H9 (cell line): ENCODE data around the gene TPM3. TPM values are rescaled to one million over a fixed set of nuclear protein-coding genes. Genes with fewer than 3 reads are reported as not detected.

Experiments used
- DNase-seq: peaks from one replicate; pipeline ENCODE4 v3.0.0-alpha.2; 2017
- H2AFZ ChIP-seq: one replicate; pipeline ENCODE4 v1.6.1; 2013; ENCODE audit warnings: mild to moderate bottlenecking, low read length, control low read depth, moderate library complexity
- H2AK5ac ChIP-seq: 2 replicates; pipeline ENCODE4 v1.6.1; 2013; ENCODE audit warnings: low read length, control low read depth, mixed read lengths; ENCODE audit not compliant: insufficient read length
- H2BK120ac ChIP-seq: one replicate; pipeline ENCODE4 v1.6.1; 2013; ENCODE audit warnings: low read depth, mild to moderate bottlenecking, low read length, control low read depth, inconsistent platforms; ENCODE audit not compliant: poor library complexity, severe bottlenecking
- H2BK12ac ChIP-seq: 2 replicates; pipeline ENCODE4 v1.6.1; 2013; ENCODE audit warnings: low read length, control low read depth, mixed read lengths, low read depth; ENCODE audit not compliant: insufficient read length
- H2BK15ac ChIP-seq: 2 replicates; pipeline ENCODE4 v1.6.1; 2013; ENCODE audit warnings: low read depth, low read length, control low read depth
- H2BK20ac ChIP-seq: one replicate; pipeline ENCODE4 v1.6.1; 2013; ENCODE audit warnings: low read depth, mild to moderate bottlenecking, low read length, control low read depth, inconsistent platforms; ENCODE audit not compliant: poor library complexity, severe bottlenecking
- H2BK5ac ChIP-seq: 2 replicates; pipeline ENCODE4 v1.6.1; 2013; ENCODE audit warnings: low read length, control low read depth, mixed read lengths; ENCODE audit not compliant: insufficient read length
- H3K14ac ChIP-seq: 2 replicates; pipeline ENCODE4 v1.6.1; 2013; ENCODE audit warnings: low read length, control low read depth; ENCODE audit not compliant: insufficient read depth
- H3K18ac ChIP-seq: 2 replicates; pipeline ENCODE4 v1.6.1; 2013; ENCODE audit warnings: low read depth, mild to moderate bottlenecking, mixed read lengths, low read length, control low read depth; ENCODE audit not compliant: insufficient read length
- H3K23ac ChIP-seq: 2 replicates; pipeline ENCODE4 v1.6.1; 2013; ENCODE audit warnings: low read length, control low read depth, mixed read lengths, low read depth; ENCODE audit not compliant: insufficient read length
- H3K23me2 ChIP-seq: 2 replicates; pipeline ENCODE4 v1.6.1; 2013; ENCODE audit warnings: low read depth, mild to moderate bottlenecking, mixed read lengths, low read length, control low read depth; ENCODE audit not compliant: insufficient read length, poor library complexity, severe bottlenecking
- H3K27ac ChIP-seq: 2 replicates; pipeline ENCODE4 v1.5.1; 2013; ENCODE audit warnings: low read length, control low read depth, mixed read lengths, low read depth; ENCODE audit not compliant: insufficient read length
- H3K27me3 ChIP-seq: 2 replicates; pipeline ENCODE4 v1.6.1; 2013; ENCODE audit warnings: low read length, control low read depth, inconsistent platforms; ENCODE audit not compliant: insufficient read depth
- H3K4ac ChIP-seq: 2 replicates; pipeline ENCODE4 v1.6.1; 2013; ENCODE audit warnings: low read depth, mild to moderate bottlenecking, control low read depth, inconsistent platforms, low read length, moderate library complexity
- H3K4me1 ChIP-seq: 2 replicates; pipeline ENCODE4 v1.6.1; 2013; ENCODE audit warnings: low read length, control low read depth, inconsistent platforms; ENCODE audit not compliant: insufficient read depth
- H3K4me2 ChIP-seq: 2 replicates; pipeline ENCODE4 v1.6.1; 2013; ENCODE audit warnings: low read length, control low read depth, mixed read lengths; ENCODE audit not compliant: insufficient read length, insufficient read depth
- H3K56ac ChIP-seq: 2 replicates; pipeline ENCODE4 v1.6.1; 2013; ENCODE audit warnings: low read depth, mild to moderate bottlenecking, mixed read lengths, low read length, control low read depth; ENCODE audit not compliant: insufficient read length
- H3K79me1 ChIP-seq: 2 replicates; pipeline ENCODE4 v1.6.1; 2013; ENCODE audit warnings: low read depth, mild to moderate bottlenecking, moderate library complexity, low read length, control low read depth, inconsistent platforms; ENCODE audit not compliant: insufficient read depth, poor library complexity, severe bottlenecking
- H3K79me2 ChIP-seq: 2 replicates; pipeline ENCODE4 v1.6.1; 2013; ENCODE audit warnings: low read length, control low read depth, inconsistent platforms; ENCODE audit not compliant: insufficient read depth
- H3K9ac ChIP-seq: 2 replicates; pipeline ENCODE4 v1.6.1; 2013; ENCODE audit warnings: low read length, control low read depth, mixed read lengths; ENCODE audit not compliant: insufficient read length; ENCODE audit errors: extremely low read depth
- H3K9me3 ChIP-seq: one replicate; pipeline ENCODE4 v1.6.1; 2013; ENCODE audit warnings: low read depth, low read length, inconsistent platforms; ENCODE audit not compliant: control insufficient read depth
- H3T11ph ChIP-seq: one replicate; pipeline ENCODE4 v1.6.1; 2013; ENCODE audit warnings: mild to moderate bottlenecking, low read length, control low read depth, inconsistent platforms
- H4K20me1 ChIP-seq: one replicate; pipeline ENCODE4 v1.6.1; 2013; ENCODE audit not compliant: control insufficient read depth, insufficient read length, insufficient read depth
- H4K5ac ChIP-seq: 2 replicates; pipeline ENCODE4 v1.6.1; 2013; ENCODE audit warnings: low read depth, mild to moderate bottlenecking, mixed read lengths, low read length, control low read depth; ENCODE audit not compliant: insufficient read length
- H4K8ac ChIP-seq: replicated peaks from 2 replicates; pipeline ENCODE4 v1.6.1; 2013; ENCODE audit warnings: low read length, control low read depth, mixed read lengths, low read depth; ENCODE audit not compliant: insufficient read length
- H4K91ac ChIP-seq: 2 replicates; pipeline ENCODE4 v1.6.1; 2013; ENCODE audit warnings: low read depth, mild to moderate bottlenecking, moderate library complexity, mixed read lengths, low read length, control low read depth; ENCODE audit not compliant: insufficient read length
- H3K27ac Mint-ChIP-seq, 3 experiments: 2 replicates in 2 of 3; 3 replicates in 1 of 3; pipeline ENCODE4 v1.8.0; 2020 to 2021; ENCODE audit warnings: mixed read lengths in 3 of 3, mild to moderate bottlenecking in 1 of 3, moderate library complexity in 1 of 3
- H3K27me3 Mint-ChIP-seq: 2 replicates; pipeline ENCODE4 v1.8.0; 2021; ENCODE audit warnings: low read depth, mild to moderate bottlenecking, moderate library complexity, mixed read lengths
- H3K36me3 Mint-ChIP-seq, 3 experiments: 2 replicates in 2 of 3; 3 replicates in 1 of 3; pipeline ENCODE4 v1.8.0; 2020 to 2021; ENCODE audit warnings: low read depth in 3 of 3, mixed read lengths in 3 of 3; ENCODE audit not compliant: insufficient read depth in 1 of 3
- H3K4me1 Mint-ChIP-seq, 2 experiments: 2 replicates each; pipeline ENCODE4 v1.8.0; 2020; ENCODE audit warnings: mixed read lengths in 2 of 2
- H3K4me3 Mint-ChIP-seq, 2 experiments: 2 replicates in 1 of 2; 3 replicates in 1 of 2; pipeline ENCODE4 v1.8.0; 2020 to 2021; ENCODE audit warnings: mild to moderate bottlenecking in 2 of 2, mixed read lengths in 2 of 2, moderate library complexity in 1 of 2
- H3K9me3 Mint-ChIP-seq, 2 experiments: 2 replicates in 1 of 2; 3 replicates in 1 of 2; pipeline ENCODE4 v1.8.0; 2020; ENCODE audit warnings: mild to moderate bottlenecking in 2 of 2, mixed read lengths in 2 of 2, moderate library complexity in 1 of 2
- CTCF ChIP-seq: fragments of 200-600 bp; sonication (generic); conservative IDR thresholded peaks from 3 replicates; pipeline ENCODE4 v1.8.0; 2021; ENCODE audit warnings: antibody characterized with exemption, mild to moderate bottlenecking
- WGBS: extraction: QIAGEN DNeasy Blood & Tissue Kit; methylation state at CpG from one replicate; pipeline ENCODE4 v1.1.7; 2013; ENCODE audit warnings: missing lambda C conversion rate, low lambda C conversion rate, mixed read lengths; ENCODE audit not compliant: insufficient read length; ENCODE audit errors: extremely low coverage; 5-methylcytosine and 5-hydroxymethylcytosine counted together
- total RNA-seq: library from RNA; stranded (reverse); gene quantifications from 2 replicates; pipeline ENCODE4 v1.2.1, GENCODE V29; 2021

The TPM3 gene
- total RNA-seq, 1 experiment from 2014 or later = 508 TPM

DNA sequence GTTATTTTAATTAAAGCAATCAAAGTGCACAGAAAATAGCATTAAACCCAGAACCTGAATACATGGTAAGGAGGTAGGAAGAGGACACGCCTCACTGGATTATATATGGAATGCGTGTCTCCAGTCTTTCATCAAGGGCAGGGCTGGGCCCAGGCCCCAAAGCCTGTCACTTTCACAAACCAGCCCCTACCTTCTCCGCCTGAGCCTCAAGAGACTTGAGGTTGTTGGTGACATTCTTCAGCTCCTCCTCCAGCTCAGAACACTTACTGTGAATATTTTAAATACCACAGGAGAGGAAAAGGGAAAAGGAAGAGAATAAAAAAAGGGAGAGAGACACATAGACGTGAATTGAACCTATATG, 20.7 kb downstream of the TPM3 start:
- peaks cover 62 to 90% (median 79%) of the 10 kb centered on the region in 3 experiments; a peak in 6 of 7 replicates for H3K36me3 Mint-ChIP-seq
- Histone ChIP-seq H3K79me1 (peaks cover 2% of the 10 kb centered on the region), H2AK5ac (no peak overlapping the region), H3K27me3 (no peaks in the 10 kb centered on the region), H3K9ac (no peak overlapping the region), H2BK20ac (no peak overlapping the region), H2AFZ (no peak overlapping the region), H3K27ac (no peak overlapping the region), H3K23me2 (no peaks in the 10 kb centered on the region), H2BK15ac (no peak overlapping the region), H3K14ac (no peak overlapping the region), H2BK5ac (no peak overlapping the region), H3K56ac (no peak overlapping the region), H3K18ac (no peak overlapping the region), H3K4me2 (no peak overlapping the region), H4K20me1 (no peaks in the 10 kb centered on the region), H3K4ac (no peak overlapping the region), H3K79me2 (peaks cover 10% of the 10 kb centered on the region; the same call in 1 of the 2 replicates), H2BK120ac (no peak overlapping the region), H3K9me3 (no peaks in the 10 kb centered on the region), H4K91ac (no peak overlapping the region), H3K4me1 (no peaks in the 10 kb centered on the region), H2BK12ac (no peak overlapping the region), H3T11ph (no peak overlapping the region), H3K23ac (no peak overlapping the region), H4K8ac (no peak overlapping the region), H4K5ac (no peak overlapping the region)
- no peaks in the 10 kb centered on the region for H3K27me3 Mint-ChIP-seq
- DNase-seq = no peak
- no peak overlapping the region for H3K27ac Mint-ChIP-seq
- H3K4me3 Mint-ChIP-seq = no peak overlapping the region
- no peaks in the 10 kb centered on the region for H3K4me1 Mint-ChIP-seq
- WGBS = no CpG with 5 or more reads among the region's 4 CpGs
- TF ChIP-seq CTCF = no peak
- no peaks in the 10 kb centered on the region for H3K9me3 Mint-ChIP-seq
